ENCODE data around the gene MYL3.

- TF ChIP-seq POLR2A (IDR thresholded peaks at IDR 0.05; ENCODE audit: low read length) (no peak), GATA1 (IDR thresholded peaks at IDR 0.05; ENCODE audit: low read depth, low read length) (no peak)
Observed at GRCh38 chr3:46849045-46849631, 14.1 kb downstream of the MYL3 start.

Data from erythroblast (primary cell).